Renal cortex interstitium (tissue), 15 donors: ENCODE measurements around the gene LRRC19. TPM values are rescaled to one million over a fixed set of nuclear protein-coding genes. Genes with fewer than 3 reads are reported as not detected.

Source experiments
- DNase-seq, 11 donors: peaks; one replicate each; pipeline ENCODE4 v3.0.0-alpha.2; 2013; ENCODE audit warnings: low read depth in 9 of 11, low spot score in 4 of 11; ENCODE audit errors: extremely low read depth in 1 of 11
- long read RNA-seq, 16 experiments: transcript quantifications; one replicate each; lab custom pipeline, GENCODE V29; 2026
- polyA plus RNA-seq, 3 donors: library from polyadenylated mRNA; unstranded; fragments of 120-200 nt; gene quantifications; one replicate each; pipeline ENCODE4 v1.2.1, GENCODE V29; 2013; ENCODE audit not compliant: insufficient read length in 3 of 3

The LRRC19 gene, protein sequence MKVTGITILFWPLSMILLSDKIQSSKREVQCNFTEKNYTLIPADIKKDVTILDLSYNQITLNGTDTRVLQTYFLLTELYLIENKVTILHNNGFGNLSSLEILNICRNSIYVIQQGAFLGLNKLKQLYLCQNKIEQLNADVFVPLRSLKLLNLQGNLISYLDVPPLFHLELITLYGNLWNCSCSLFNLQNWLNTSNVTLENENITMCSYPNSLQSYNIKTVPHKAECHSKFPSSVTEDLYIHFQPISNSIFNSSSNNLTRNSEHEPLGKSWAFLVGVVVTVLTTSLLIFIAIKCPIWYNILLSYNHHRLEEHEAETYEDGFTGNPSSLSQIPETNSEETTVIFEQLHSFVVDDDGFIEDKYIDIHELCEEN
- 10 to 100 TPM; 12.2 to 17.0 (median 16.4) TPM for polyA plus RNA-seq
- long read RNA-seq, donor 1, transcript LRRC19-201 (5 exons, 3,609 nt), result major isoform, 7 of 23 reads
- long read RNA-seq, donor 1, partial matches to known transcripts, result 11 of 23 reads
- long read RNA-seq, donor 1, other reads (novel, unspliced or antisense), result 5 of 23 reads
- long read RNA-seq, donor 2, partial matches to known transcripts, result 0 of 1 reads
- long read RNA-seq, donor 2, other reads (novel, unspliced or antisense), result 0 of 1 reads
- long read RNA-seq, donor 3, partial matches to known transcripts, result 0 of 1 reads
- long read RNA-seq, donor 3, other reads (novel, unspliced or antisense), result 0 of 1 reads
- long read RNA-seq, donor 4, partial matches to known transcripts, result 0 of 2 reads
- long read RNA-seq, donor 4, other reads (novel, unspliced or antisense), result 0 of 2 reads
- long read RNA-seq, donor 5, result 0 reads
- long read RNA-seq, donor 6, partial matches to known transcripts, result 5 of 7 reads
- long read RNA-seq, donor 6, other reads (novel, unspliced or antisense), result 0 of 7 reads
- long read RNA-seq, donor 7, partial matches to known transcripts, result 0 of 4 reads
- long read RNA-seq, donor 7, other reads (novel, unspliced or antisense), result 0 of 4 reads
- long read RNA-seq, donor 8, transcript LRRC19-201 (5 exons, 3,609 nt), result major isoform, 8 of 52 reads
- long read RNA-seq, donor 8, partial matches to known transcripts, result 44 of 52 reads
- long read RNA-seq, donor 8, other reads (novel, unspliced or antisense), result 0 of 52 reads
- long read RNA-seq, donor 9, transcript LRRC19-201 (5 exons, 3,609 nt), result major isoform, 6 of 6 reads
- long read RNA-seq, donor 9, partial matches to known transcripts, result 0 of 6 reads
- long read RNA-seq, donor 9, other reads (novel, unspliced or antisense), result 0 of 6 reads
- long read RNA-seq, donor 10, partial matches to known transcripts, result 0 of 3 reads
- long read RNA-seq, donor 10, other reads (novel, unspliced or antisense), result 0 of 3 reads
- long read RNA-seq, donor 11, partial matches to known transcripts, result 7 of 8 reads
- long read RNA-seq, donor 11, other reads (novel, unspliced or antisense), result 0 of 8 reads
- long read RNA-seq, donor 12, partial matches to known transcripts, result 0 of 1 reads
- long read RNA-seq, donor 12, other reads (novel, unspliced or antisense), result 0 of 1 reads
- long read RNA-seq, donor 13, result 0 reads
- long read RNA-seq, donor 14, partial matches to known transcripts, result 0 of 2 reads
- long read RNA-seq, donor 14, other reads (novel, unspliced or antisense), result 0 of 2 reads
- long read RNA-seq, donor 15, result 0 reads
- long read RNA-seq, donor 16, transcript LRRC19-201 (5 exons, 3,609 nt), result major isoform, 8 of 8 reads
- long read RNA-seq, donor 16, partial matches to known transcripts, result 0 of 8 reads
- long read RNA-seq, donor 16, other reads (novel, unspliced or antisense), result 0 of 8 reads

DNA sequence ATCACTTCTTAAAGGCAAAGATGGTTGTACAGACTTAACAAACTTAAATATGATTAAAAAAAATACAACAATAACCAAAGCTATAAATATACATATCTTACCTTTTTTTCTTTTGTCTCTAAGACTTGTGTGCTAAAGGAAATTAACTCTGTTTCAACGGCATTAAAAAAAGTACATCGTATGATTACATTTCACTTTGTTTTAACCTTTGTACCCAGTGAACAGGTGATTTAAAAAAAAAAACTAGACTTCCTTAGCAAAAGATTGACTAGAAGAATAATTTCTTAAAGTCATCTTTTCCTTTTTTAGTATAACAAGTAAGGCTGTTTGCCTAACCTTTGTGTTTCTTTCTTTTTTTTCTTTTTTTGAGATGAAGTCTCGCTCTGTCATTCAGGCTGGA, at the start of gene LRRC19:
Gene LRRC19 (minus strand): TSS at position 182 of the 400 bp plus-strand sequence. CDS start 5,978 bp downstream, outside the sequence.
- no peak for DNase-seq

DNA sequence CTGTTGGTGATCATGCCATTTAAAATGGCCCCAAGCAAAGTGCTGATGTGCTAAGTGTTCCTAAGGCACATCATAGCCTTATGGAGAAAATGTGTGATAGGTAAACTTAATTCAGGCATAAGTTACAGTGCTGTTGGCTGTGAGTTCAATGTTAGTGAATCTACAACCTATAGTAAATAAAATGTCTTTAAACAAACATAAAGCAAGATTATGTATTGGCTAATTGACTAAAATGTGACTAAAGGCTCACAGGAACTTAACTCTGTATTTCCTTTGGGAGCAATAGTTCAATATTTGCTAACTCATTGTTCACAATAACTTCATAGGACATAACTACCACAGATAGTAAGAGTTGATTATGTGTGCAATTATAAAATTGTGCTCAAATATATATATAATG, 49.4 kb upstream of the LRRC19 start:
- DNase-seq, result no peak

DNA sequence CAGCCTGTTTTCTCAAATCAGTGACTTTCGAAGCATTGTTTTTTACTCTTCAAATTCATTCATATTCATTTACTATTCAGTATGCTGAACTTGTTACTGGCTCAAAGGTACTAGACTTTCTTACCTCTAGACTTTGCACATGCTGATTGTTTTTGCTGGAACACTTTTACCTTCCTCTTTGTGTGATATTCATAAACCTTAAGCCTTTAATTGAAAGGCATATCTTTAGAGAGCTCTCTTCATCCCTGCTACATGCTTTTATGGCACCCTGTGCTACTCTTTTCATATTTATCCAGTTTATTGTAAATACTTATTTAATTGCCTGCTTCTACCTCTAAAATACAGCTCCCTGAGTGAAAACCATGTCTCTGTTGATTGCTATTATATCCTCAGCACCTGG, 48.7 kb upstream of the LRRC19 start:
- no peak for DNase-seq

DNA sequence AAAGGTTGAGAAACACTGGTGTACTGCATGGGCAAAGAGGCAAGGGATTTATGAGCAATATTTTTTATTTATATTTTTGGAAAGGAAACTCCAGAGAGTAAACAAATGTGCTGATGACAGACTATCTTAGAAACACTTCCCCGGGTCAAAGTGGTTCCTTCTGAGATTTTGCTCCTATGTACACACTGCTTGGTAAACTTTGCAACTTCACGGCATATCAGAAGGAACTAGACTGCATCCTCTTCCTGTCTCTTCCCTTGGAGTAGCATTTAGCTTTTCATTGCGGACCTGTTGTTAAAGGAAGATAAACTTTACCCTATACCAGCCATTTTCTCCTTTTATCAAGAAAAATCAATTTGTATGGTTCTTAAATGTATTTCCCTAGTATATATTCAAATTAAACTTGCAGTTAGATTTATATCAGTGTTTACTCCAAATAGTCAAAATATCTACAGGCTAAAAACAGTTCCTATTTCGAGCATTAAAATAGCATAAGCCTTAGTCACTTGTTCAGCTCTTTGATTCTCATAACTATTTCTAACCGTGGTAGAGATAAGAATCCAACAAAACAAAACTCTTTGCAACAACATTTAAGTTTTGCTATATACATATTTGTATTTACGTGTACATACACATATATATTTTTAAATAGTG, 48.0 kb upstream of the LRRC19 start:
- DNase-seq, result peak in 4 of 11 donors; percentile 4 to 9 (median 6)

DNA sequence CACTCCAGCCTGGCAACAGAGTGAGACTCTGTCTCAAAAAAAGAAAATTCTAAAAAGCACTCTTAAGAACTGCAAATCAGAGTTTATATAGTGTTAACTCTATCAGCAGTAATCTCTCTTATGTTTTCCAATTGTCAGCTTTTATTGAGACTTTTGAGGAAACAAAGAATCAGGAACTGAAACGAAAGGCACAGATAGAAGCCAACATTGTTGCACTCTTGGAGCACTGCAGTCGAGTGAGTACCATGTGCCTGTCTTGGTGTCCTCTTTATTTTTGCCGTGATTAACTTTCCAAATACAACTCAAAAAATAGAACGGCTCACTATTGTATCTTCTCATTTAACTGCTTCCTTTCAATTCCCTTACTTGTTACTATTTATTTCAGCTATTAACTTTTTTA, 41.7 kb upstream of the LRRC19 start:
- no peak for DNase-seq

DNA sequence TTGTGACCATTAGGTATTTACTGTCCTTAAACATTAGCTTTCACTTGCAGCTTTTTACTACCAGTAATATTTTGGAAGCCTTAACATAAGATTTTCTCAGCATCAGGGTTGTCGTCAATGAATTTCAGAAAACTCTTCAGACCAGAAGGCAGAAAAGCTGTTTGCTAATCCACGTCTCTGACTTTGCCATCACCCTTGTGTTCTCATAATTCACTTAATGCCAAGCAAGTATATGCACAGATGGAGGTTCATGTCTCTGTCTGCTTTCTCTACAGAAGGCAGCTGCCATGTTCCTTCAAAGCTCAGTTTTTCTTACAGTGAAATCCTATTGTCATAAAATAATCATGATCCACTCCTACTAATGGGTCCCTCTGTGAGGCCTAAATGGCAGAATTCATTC, 37.7 kb upstream of the LRRC19 start:
- DNase-seq, result no peak

DNA sequence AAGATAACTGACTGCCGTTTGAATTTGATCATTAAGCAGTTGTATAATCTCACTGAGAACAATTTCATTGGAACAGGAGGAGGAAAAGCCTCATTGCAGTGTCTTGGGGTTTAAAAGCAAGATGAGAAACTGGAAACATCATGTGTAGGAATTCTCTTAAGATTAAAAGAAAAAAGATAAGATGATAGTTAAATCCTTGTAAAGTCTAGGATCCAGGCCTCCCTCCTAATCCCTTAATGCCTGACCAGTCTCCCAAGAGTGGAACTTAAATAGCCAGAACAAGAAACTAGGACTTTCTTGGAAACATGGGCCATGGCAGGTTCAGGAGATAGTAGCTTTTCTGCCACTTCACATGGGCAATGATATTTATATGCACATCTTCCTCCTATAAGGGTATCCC, 37.0 kb upstream of the LRRC19 start:
- DNase-seq, result no peak

DNA sequence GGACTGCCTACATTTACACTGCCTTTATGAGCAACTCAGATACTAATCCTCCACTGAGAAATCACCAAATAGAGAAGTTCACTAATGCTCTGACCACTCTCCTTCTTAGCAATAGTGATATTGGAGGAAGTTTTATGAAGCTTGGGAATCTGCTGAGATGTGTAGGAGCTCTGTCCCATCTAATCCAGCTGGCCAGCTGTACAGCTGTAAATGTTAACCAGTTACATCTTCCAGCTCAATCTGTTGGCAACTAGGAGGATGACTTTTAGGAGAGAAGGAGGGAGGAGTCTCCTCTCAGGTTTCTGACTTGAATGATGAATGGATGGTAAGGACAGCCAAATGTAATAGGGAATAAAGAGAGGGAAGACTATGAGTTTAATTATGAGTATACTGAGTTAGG, 36.3 kb upstream of the LRRC19 start:
- no peak for DNase-seq

DNA sequence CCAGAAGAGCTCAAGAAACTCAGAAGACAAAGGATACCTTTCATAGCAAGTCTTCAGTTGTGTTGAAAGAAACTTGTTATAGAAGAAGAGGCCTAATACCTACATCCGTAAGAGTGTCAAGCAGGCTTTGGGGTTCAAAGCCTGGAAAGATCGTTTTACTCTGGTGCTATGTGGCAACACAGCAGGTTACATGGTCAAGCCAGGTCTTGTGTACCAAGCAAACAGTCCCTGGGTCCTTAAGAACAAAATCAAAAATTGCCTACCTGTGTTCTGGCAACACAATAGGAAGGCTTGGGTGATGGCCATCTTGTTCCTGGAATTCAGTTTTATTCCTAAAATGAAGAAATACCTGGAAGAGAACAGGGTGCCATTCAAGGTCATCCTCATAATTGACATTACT, 32.0 kb upstream of the LRRC19 start:
- no peak for DNase-seq

DNA sequence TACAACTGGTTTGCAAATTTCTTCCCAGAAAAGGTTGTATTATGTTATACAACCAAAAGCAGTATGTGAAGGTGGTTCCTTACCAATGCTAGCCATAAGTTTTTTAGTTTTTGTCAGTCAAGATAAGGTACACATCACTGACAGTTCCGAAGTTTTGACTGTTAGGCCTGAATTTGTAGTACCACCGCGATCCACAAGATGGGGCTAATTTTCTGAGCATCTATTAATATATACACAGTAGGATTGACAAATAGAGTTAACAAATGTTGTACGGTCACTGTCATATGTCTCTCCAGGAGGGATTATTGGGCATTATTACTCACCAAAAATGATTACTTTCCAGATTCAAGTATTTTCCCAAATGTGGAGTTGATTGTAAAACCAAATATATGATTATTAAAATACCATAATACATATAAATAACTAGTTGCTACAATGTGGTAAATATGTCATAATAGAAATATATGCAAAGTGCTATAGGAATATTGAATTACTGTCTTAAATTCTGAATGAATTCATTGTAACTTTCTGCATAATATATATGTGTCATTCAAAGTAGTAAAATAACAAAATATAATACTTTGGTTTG, 28.4 kb upstream of the LRRC19 start:
- DNase-seq, result peak in 10 of 11 donors; percentile 13 to 31 (median 20)

DNA sequence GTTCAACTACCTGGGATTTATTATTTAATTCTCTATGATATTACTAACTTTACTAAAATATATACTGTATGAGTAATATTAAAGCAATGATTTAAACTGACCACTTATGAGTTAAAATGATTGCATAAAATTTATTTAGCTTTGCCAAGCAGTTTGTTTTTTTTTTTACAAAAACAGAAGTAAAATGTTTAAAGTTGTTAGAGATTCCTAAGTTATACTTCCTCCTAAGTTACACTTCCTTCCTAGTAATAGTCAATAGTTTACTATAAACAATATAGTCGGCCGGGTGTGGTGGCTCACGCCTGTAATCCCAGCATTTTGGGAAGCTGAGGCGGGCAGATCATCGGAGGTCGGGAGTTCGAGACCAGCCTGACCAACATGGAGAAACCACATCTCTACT, 23.7 kb upstream of the LRRC19 start:
- no peak for DNase-seq

DNA sequence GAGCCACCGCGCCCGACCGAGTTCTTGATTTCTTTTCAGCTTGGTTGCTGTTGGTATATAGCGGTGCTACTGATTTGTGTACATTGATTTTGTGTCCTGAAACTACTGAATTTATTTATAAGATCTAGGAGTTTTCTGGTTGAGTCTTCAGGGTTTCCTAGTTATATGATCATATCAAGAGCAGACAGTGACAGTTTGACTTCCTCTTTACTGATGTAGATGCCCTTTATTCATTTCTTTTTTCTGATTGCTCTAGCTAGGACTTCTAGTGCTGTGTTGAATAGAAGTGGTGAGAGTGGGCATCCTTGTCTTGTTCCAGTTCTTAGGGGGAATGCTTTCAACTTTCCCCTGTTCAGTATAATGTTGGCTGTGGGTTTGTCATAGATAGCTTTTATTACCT, 17.4 kb upstream of the LRRC19 start:
- DNase-seq, result no peak

DNA sequence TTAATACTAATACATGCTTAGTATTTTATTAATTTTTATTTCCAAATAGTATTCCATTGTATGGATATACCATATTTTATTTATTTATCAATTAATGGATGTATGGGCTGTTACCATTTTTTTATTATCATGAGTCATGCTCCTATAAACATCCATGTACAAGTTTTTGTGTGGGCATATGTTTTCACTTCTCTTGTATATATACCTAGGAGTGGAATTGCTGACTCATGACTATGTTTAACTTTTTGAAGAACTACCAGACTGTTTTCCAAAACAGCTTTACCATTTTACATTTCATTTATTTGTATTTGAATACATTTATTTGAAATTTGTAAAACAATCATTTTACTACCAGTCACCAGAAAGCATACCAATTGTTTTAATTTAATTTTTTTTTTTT, 14.1 kb upstream of the LRRC19 start:
- DNase-seq, result no peak

DNA sequence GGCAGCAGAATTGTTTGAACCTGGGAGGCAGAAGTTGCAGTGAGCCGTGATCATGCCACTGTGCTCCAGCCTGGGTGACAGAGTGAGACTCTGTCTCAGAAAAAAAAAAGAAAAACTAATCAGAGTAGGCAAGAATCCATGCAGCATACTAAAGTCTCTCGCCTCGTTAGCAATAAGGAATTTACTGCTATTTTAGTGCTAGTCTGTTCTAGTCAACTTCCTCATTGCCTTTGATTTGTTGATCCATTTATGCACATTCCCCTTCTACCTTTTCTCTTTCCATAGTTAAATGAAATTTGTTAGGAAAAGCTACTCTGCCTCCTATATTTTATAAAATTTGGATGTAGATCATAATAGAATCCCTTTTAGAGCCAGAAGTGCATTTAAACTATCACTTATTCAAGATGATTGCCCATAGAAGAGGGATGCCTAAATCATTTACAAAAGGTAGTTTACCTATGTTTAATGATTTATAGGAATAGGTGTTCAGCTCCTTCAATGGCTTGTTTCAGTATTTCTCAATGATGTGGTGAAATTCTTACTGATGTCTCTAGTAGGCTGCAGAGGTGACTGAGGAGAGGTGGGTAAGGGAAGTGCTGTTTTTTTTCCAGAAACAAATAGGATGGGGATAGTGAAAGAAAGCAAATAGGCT, 1.9 kb downstream of the LRRC19 start:
- DNase-seq, result peak in 7 of 11 donors; percentile 3 to 39 (median 29)

DNA sequence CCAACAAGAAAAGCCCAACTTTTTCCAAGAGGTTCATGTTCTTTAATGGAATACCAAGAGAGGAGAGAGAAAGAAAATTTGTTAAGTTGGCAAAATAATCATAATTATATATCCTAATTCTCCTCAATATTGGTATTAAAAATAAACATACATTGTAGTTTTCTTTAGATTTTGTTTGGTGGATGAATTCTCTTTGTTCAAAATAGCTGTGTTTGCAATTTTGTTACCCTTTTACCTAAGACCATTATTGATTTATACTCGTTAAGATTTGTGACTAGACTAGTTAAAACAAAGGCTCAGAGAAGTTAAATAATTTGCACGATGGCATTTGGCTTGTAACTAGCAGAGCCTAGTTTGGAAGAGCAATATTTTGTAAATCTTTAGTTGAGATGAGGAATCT, 9.7 kb downstream of the LRRC19 start:
- DNase-seq, result no peak

DNA sequence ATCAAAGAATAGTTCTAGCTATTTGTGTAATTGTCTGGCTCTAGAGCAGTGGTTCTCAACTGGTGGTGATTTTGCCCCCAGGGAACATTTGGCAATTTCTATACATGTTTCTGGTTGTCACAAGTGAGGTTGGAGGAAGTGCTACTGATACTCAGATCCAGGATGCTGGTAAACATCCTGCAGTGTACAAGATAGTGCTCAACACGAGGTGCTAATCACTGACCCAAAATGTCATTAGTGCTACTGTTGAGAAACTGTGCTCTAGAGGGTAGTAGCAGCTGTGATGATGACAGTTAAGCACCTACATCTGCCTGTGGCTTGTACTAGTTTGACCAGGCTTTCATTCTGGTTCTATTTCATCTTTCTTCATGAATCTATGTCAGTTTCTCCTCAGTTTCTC, 22.1 kb downstream of the LRRC19 start:
- DNase-seq, result no peak
